Neural cell (in vitro differentiated cells): Measurements from ENCODE around the gene HDAC7.

Source experiments
- MXI1 ChIP-seq: fragments of 450-650 bp; conservative IDR thresholded peaks from 2 replicates; pipeline ENCODE4 v1.6.1; 2014; ENCODE audit warnings: antibody characterized with exemption, mild to moderate bottlenecking; ENCODE audit not compliant: poor library complexity, severe bottlenecking
- RAD21 ChIP-seq: fragments of 450-650 bp; conservative IDR thresholded peaks from 2 replicates; pipeline ENCODE4 v1.6.1; 2014; ENCODE audit warnings: antibody characterized with exemption, mild to moderate bottlenecking, moderate library complexity
- TF ChIP-seq, protein P1 (sequence below): fragments of 450-650 bp; IDR thresholded peaks from 2 replicates; pipeline ENCODE4 v1.5.1; 2014; ENCODE audit warnings: antibody characterized with exemption, mild to moderate bottlenecking, moderate library complexity; ENCODE audit not compliant: poor library complexity, severe bottlenecking
- TF ChIP-seq, protein P2 (sequence below): IDR thresholded peaks from 2 replicates; pipeline ENCODE4 v1.6.1; 2012; ENCODE audit warnings: borderline replicate concordance

DNA sequence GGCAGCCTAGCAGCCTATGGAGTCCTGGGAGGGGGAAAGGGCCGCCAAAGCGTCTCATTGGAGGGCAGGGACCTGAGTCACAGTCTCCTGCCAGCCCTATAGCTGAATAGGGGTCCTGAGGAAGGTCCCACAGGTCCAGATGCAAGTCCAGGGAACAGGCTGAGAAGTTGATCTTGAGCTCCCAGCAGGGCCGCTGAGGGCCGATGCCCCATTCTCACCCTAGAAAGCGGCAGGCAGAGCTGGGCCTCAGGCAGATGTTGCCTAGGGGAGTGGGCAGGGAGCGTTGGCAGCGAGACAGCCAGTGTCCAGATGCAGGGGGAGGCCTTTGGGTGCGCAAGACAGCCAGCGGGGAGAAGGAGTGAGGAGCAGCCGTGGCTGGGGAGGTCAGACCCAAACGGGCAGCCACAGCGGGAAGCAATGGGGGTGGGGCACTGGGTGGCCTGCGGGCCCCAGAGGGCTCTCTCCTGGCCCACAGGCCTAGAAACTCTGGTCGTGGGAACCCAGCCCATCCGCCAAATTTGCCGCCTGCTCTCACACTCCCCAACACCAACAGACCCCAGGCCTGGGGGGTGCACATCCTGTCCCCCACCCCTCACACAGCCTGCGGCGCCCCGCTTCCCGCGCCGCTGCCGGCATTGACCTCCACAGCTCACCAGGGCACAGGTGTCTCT is 1.1 kb downstream of the HDAC7 start:
- TF ChIP-seq, protein P1, sequence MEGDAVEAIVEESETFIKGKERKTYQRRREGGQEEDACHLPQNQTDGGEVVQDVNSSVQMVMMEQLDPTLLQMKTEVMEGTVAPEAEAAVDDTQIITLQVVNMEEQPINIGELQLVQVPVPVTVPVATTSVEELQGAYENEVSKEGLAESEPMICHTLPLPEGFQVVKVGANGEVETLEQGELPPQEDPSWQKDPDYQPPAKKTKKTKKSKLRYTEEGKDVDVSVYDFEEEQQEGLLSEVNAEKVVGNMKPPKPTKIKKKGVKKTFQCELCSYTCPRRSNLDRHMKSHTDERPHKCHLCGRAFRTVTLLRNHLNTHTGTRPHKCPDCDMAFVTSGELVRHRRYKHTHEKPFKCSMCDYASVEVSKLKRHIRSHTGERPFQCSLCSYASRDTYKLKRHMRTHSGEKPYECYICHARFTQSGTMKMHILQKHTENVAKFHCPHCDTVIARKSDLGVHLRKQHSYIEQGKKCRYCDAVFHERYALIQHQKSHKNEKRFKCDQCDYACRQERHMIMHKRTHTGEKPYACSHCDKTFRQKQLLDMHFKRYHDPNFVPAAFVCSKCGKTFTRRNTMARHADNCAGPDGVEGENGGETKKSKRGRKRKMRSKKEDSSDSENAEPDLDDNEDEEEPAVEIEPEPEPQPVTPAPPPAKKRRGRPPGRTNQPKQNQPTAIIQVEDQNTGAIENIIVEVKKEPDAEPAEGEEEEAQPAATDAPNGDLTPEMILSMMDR = no peak
- TF ChIP-seq RAD21 = no peak
- TF ChIP-seq MXI1 = no peak
- TF ChIP-seq, protein P2, sequence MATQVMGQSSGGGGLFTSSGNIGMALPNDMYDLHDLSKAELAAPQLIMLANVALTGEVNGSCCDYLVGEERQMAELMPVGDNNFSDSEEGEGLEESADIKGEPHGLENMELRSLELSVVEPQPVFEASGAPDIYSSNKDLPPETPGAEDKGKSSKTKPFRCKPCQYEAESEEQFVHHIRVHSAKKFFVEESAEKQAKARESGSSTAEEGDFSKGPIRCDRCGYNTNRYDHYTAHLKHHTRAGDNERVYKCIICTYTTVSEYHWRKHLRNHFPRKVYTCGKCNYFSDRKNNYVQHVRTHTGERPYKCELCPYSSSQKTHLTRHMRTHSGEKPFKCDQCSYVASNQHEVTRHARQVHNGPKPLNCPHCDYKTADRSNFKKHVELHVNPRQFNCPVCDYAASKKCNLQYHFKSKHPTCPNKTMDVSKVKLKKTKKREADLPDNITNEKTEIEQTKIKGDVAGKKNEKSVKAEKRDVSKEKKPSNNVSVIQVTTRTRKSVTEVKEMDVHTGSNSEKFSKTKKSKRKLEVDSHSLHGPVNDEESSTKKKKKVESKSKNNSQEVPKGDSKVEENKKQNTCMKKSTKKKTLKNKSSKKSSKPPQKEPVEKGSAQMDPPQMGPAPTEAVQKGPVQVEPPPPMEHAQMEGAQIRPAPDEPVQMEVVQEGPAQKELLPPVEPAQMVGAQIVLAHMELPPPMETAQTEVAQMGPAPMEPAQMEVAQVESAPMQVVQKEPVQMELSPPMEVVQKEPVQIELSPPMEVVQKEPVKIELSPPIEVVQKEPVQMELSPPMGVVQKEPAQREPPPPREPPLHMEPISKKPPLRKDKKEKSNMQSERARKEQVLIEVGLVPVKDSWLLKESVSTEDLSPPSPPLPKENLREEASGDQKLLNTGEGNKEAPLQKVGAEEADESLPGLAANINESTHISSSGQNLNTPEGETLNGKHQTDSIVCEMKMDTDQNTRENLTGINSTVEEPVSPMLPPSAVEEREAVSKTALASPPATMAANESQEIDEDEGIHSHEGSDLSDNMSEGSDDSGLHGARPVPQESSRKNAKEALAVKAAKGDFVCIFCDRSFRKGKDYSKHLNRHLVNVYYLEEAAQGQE = no peak
